HG03103 (cell line): ENCODE measurements around the gene CHRNE.

Experiments
- ATAC-seq: cut with Tn5 transposase; IDR thresholded peaks from one replicate; pipeline ENCODE4 v1.9.1; 2021; ENCODE audit warnings: low read depth; ENCODE audit not compliant: unreplicated experiment

Gene CHRNE

DNA sequence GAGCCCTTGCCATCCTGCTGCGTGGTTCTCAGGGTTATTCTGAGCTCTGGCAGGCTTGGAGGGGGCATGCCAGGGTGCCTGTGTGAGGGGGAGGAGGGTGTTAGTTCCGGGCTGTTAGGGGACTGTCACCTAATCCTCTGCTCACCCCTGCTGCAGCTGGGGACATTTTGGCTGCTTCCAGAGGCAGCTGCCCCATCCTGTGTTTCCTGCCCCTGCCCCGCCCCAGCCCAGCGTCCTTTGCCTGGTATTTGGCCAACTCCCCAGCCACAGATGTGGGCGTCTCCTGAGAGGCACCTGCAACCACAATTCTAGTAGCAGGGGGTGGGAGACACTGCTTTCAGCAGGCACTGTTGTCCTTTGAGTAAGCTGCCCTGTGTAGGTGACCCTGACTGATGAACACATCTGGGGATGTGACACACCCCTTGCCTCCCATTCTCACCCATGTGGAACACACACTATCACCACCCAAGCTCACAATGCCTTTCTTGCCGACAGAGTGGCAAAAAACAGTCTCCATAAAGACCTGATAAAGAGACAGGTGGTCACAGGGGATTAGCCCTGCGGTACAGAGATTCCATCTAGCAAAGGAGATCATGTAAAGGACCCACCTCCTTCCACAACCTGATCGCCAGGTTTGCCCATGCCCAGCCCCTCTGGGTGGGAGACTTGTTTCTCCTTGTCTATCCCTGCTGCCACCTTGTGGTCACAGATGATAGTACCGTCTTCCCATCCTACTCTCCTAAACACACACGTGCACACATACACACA is at the start of gene CHRNE:
TSS of gene CHRNE (minus strand) at position 48 of the 768 bp plus-strand sequence. CDS start at position 13, 35 bp downstream.
- ATAC-seq, result no peak

DNA sequence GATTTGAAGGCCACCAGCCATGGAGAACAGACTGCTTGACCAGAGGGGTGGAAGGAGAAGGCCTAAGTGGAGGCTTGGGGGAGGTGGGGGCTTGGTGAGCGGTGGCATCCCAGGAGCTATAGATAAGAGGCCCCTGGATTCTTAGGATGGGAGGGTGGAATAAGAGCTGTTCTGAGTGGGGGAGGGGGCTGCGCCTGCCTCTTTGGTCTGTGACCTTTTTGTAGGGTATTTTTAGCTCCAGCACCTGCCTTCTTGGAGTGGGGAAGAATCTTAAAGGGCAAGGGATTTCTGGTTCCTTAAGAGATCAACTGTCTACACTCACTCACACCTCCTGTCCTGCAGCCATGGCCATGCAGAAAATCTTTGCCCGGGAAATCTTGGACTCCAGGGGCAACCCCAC is 48.6 kb upstream of the CHRNE start:
- no peak for ATAC-seq

DNA sequence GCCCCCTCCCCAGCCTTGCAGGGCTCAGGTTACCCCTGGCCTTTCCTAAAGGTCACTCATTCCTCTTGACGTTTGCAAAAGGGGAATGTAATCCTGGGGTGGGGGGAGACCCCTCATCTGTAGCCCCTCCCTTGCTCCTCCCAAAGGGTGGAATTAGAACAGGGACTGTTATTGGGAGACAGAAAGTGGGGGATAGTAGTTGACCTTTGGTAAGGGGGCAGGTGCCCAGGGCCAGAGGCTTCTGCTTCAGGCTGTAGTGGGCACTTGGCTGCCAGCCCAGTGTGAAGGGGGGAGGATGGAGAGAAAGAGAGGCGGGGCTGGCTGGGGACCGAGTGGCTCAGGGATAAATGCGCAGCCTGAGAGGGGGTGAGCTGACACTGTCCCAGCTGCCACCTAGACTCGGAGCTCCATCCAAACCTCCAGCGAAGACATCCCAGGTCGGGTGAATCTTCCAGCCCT is 47.9 kb upstream of the CHRNE start, which contains the start of gene ENO3:
TSS of gene ENO3 (plus strand) at position 374 of the 459 bp plus-strand sequence. CDS start 711 bp downstream, outside the sequence.
- no peak for ATAC-seq

DNA sequence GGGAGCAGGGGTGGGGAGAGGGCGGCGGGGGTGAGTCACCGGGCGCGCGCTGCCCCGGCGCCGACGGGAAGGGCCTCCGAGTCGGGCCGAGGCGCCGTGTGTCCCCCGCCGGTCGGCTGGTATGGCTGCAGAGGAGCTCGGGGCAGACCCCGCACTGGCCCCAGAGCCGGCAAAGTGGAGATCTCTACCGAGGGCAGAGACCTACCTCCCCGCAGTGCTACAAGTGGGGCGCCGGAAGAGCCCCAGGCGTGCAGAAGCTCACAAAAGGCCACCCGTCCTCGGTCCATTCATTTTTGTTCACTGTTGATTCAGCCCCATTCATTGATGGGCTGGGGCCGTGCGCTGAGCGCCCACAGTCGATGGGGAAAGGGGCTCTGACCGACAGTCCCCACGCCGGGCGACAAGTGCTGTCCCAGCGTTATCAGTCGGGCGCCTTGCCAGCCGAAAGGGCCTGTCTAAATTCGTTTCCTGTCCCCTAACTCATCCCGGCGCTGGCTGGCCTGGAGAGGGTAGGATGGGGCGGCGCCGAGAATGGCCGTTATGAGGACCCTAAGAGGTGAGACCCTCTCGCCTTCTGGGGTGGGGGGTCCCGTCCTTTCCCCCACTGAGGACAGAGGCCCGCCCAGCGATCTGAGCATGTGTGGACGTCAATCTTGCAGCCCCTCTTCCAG is 47.3 kb upstream of the CHRNE start:
- no peak for ATAC-seq

DNA sequence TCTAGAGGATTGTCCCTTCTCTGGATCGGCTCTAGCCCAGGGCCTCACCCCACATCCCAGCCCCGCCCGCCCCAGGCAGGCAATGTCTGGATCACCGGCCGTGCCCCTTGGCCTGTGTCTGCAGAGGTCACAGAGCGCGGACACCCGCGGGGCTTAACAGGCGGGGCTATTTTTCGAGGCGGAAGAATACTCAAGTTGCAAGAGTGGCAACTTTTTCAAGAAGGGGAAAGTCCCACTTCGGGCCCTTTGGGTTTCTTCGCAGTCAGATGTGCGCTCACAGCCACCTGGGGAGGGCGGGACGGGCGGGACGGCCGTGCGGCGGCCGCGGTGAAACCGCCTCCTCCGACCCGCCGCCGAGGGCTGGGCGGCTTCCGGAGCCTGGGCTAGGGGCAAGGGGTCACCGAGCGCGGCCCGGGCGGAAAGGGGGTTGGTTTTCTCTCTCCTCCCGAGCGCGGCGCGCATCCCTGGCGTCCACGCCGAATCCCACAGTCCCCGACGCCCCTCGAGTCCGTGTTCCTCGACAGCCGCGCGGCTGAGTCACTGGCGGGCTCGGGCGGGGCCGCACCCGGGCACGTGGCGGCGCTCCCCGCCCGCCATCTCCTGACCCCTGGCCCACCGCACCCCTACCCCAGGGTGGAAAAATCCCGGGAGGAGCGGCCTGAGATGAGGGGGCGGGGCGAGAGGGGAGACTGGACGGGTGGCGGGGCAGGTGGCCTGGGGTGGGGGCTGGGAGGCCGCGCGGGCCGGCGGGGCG is 46.6 kb upstream of the CHRNE start:
- no peak for ATAC-seq

GRCh38 chr17:4948931-4949320 is 46.0 kb upstream of the CHRNE start:
- ATAC-seq, result no peak

GRCh38 chr17:4948166-4948930 is 45.5 kb upstream of the CHRNE start, which contains the start of gene PFN1:
PFN1 (minus strand) TSS chr17:4948530; CDS start chr17:4948394, 136 bp downstream.
- no peak for ATAC-seq

DNA sequence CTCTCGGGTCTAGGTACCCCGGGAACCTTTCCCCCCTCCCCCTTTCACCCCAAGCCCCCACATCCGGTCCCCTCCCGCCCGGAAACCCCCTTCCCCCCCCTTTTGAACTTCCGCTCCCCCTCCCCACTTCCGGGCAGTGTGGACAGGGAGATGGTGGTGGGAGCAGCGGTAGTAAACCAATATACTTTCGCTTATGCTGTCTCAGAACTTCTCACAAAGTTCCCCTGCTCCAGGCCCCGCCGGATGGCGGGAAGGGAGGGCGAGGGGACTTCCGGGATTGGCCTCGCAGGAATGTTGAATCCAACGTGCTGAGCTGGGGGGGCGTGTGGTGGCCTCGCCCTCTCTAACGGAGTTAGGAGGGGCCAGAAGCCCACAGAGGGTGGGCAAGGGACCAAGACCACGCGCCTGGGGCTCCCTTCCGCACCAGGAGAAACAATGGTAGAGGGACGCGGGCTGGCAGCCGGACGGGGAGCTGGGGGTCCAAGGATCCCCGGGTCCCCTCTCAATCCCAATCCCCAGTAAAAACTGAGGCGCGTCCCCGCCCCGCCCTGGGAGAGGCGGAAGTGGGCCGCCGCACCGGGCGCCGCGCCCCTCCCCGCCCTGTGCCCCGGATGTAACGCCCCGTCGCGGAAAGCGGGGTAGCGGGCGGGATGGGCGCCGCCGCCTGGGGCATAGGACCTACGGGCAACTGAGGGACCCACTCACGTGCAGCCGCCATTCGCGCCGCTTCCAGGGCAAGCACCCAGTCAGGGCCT is 44.7 kb upstream of the CHRNE start:
- no peak for ATAC-seq

DNA sequence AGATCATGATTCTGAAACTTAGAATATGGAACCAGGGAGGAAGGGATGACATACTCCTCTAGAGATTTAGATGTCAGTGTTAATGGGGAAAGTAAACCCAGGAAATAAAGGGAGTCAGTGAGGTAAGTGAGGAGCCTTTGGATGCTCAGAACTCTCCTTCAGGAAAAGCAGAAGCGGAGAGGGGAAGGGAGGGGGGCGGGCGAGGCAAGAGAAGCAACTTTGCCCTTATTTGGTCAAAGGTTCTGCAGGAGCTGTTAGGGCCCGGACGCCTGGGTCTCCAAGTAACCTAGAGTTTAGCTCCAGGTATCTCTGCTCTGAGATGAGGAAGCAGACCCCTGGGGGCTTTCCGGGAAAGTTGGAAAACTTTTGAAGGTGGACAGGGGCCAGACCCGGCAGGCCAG is 44.1 kb upstream of the CHRNE start:
- ATAC-seq, result no peak

- no peak for ATAC-seq
Observed at GRCh38 chr17:4946312-4946976, 43.5 kb upstream of the CHRNE start.

- no peak for ATAC-seq
Observed at GRCh38 chr17:4945944-4946280, 43.0 kb upstream of the CHRNE start.

- no peak for ATAC-seq
Observed at GRCh38 chr17:4945176-4945943, 42.5 kb upstream of the CHRNE start.

DNA sequence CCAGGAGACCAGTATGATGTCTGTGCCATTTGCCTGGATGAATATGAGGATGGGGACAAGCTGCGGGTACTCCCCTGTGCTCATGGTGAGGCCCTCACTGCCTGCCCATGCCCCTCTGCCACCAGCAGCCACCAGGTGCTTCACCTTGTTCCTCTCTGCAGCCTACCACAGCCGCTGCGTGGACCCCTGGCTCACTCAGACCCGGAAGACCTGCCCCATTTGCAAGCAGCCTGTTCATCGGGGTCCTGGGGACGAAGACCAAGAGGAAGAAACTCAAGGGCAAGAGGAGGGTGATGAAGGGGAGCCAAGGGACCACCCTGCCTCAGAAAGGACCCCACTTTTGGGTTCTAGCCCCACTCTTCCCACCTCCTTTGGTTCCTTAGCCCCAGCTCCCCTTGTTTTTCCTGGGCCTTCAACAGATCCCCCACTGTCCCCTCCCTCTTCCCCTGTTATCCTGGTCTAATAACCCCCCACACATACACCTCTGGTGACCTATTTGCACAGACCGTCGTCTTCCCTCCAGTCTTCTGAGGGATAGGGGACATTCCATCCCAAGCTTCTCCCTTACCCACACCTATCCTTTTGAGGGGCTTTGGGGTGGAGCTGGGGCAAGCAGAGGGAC is 41.8 kb upstream of the CHRNE start:
- ATAC-seq, result no peak

- no peak for ATAC-seq
Observed at GRCh38 chr17:4944163-4944553, 41.3 kb upstream of the CHRNE start.

- ATAC-seq, result no peak
Observed at GRCh38 chr17:4942760-4943508, 40.0 kb upstream of the CHRNE start.

DNA sequence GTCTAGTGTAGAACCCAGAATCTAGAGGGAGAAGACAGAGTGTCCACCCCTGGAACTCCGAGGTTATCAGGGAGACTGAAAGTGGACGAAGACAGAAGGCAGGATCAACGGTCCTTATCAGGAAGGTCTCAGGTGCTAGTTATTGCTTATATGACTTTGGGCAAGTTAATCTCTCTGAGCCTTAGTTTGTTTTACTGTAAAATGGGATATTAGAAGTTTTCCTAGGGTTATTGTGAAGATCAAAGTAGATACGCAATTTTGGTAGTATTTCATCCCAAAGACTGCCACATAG is 38.4 kb upstream of the CHRNE start:
- no peak for ATAC-seq

DNA sequence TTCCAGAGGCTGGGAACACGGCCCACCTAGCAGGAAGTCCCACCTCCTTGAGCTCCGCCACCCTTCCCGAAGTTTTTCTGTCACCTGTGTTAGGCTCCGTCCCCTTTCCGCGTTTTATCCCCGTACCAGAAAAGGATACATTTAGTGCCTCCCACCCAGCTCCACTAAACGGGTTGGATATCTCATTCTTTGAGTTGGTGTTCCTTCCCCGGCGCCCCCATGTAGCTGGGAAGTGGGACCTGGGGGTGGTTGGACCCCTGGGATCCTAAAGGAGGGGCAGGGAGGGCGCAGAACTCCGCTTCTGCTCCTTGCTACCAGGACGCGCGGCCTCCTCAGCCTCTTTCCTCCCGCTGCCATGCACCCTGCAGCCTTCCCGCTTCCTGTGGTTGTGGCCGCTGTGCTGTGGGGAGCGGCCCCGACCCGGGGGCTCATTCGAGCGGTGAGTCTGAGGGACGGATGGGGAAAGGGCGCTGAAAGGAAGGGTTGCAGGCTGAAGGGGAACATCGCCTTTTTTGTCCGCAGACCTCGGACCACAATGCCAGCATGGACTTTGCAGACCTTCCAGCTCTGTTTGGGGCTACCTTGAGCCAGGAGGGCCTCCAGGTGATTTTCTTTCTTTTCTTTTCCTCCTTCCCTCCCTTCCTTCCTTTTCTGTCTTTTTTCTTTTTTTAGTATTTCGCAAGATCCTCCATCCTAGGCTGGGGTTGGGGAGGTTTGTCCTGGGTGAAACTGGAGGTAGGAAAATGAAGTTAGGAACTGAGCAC is 37.8 kb upstream of the CHRNE start:
- no peak for ATAC-seq
